Astrocyte (in vitro differentiated cells and primary cell): ENCODE results near the gene LMNB1.

Experiments used
- CTCF ChIP-seq: IDR thresholded peaks from 2 replicates; pipeline ENCODE4 v1.5.1; 2011; ENCODE audit warnings: low read depth, mild to moderate bottlenecking, inconsistent platforms, low read length, moderate library complexity; ENCODE audit not compliant: insufficient read depth
- EZH2 ChIP-seq: IDR thresholded peaks from 2 replicates; pipeline ENCODE4 v1.6.1; 2012; ENCODE audit warnings: mild to moderate bottlenecking, low read length, inconsistent platforms; ENCODE audit not compliant: insufficient read depth

GRCh38 chr5:126869005-126869451 is 92.1 kb downstream of the LMNB1 start:
- TF ChIP-seq CTCF = no peak
- TF ChIP-seq EZH2 = no peak
